ENCODE measurements around the gene ITGA6. TPM values are rescaled to one million over a fixed set of nuclear protein-coding genes. Genes with fewer than 3 reads are reported as not detected.

ITGA6 gene
- total RNA-seq, 4 donors from 2014 or later: 34.8 to 66.6 (median 52.7) TPM

Other genes with a start within 250 kb of the ITGA6 start
- gene PDK1, start 128.5 kb downstream of the ITGA6 start, total RNA-seq: 10 to 100 TPM in 3 of 4 donors, 1 to 10 TPM in 1; 7.0 to 13.5 (median 11.4) TPM

Data from thyroid gland (tissue), 4 donors.